OCI-M2 (cell line): ENCODE measurements around the gene LRRN2.
"Not testable (repeated sequence)": the region's sequence is repeated elsewhere in the genome, so short reads cannot be mapped to it uniquely, and the experiment has no call there.

ENCODE experiments used
- DNase-seq: peaks from one replicate; lab custom pipeline; 2025; ENCODE audit not compliant: unreplicated experiment; lab: John Stamatoyannopoulos, UW

The LRRN2 gene

GRCh38 chr1:204577794-204578478, 107.6 kb downstream of the LRRN2 start:
- DNase-seq, result no peak

- DNase-seq, result no peak
Measured at GRCh38 chr1:204576422-204576821, 109.1 kb downstream of the LRRN2 start.

GRCh38 chr1:204575221-204576190, 110.0 kb downstream of the LRRN2 start:
- no peak for DNase-seq

GRCh38 chr1:204574865-204575163, 110.7 kb downstream of the LRRN2 start:
- DNase-seq, result no peak

- DNase-seq, result no peak
Measured at GRCh38 chr1:204574016-204574864, 111.3 kb downstream of the LRRN2 start.

GRCh38 chr1:204572923-204573922, 112.3 kb downstream of the LRRN2 start:
- no peak for DNase-seq

GRCh38 chr1:204571631-204572030, 113.9 kb downstream of the LRRN2 start:
- DNase-seq, result no peak

- no peak for DNase-seq
Measured at GRCh38 chr1:204571128-204571527, 114.4 kb downstream of the LRRN2 start.

- not testable (repeated sequence) for DNase-seq
Measured at GRCh38 chr1:204570021-204570420, 115.5 kb downstream of the LRRN2 start.

GRCh38 chr1:204569478-204569877, 116.1 kb downstream of the LRRN2 start:
- no peak for DNase-seq

GRCh38 chr1:204568576-204569315, 116.8 kb downstream of the LRRN2 start:
- no peak for DNase-seq
